ENCODE results near the gene ZBP1. TPM values are rescaled to one million over a fixed set of nuclear protein-coding genes. Genes with fewer than 3 reads are reported as not detected.

Gene ZBP1
- total RNA-seq = 10.1 and 10.5 TPM in 2 replicates

- intact Hi-C loops (cut with micrococcal nuclease) = loop anchor here (2.0 to 5.0 kb wide), 3 partner anchors 34 to 687 kb away; partner anchors contain the start of gene RAB22A
These were observed at the start of gene ZBP1 for GRCh38 chr20:57620274-57620990. Gene ZBP1, minus strand, starts transcription at chr20:57620426. Its CDS starts 131 bp downstream, at chr20:57620295.

GRCh38 chr20:57669632-57670031, 49.4 kb upstream of the ZBP1 start:
- intact Hi-C loops (cut with micrococcal nuclease) = no loop called here

- intact Hi-C loops (cut with micrococcal nuclease) = no loop called here
These were observed 47.9 kb upstream of the ZBP1 start for GRCh38 chr20:57667924-57668782.

- intact Hi-C loops (cut with micrococcal nuclease) = no loop called here
These were observed 47.2 kb upstream of the ZBP1 start for GRCh38 chr20:57667388-57667787.

GRCh38 chr20:57666834-57667157, 46.6 kb upstream of the ZBP1 start:
- intact Hi-C loops (cut with micrococcal nuclease) = no loop called here

- intact Hi-C loops (cut with micrococcal nuclease) = no loop called here
These were observed 46.0 kb upstream of the ZBP1 start for GRCh38 chr20:57666106-57666833.

- intact Hi-C loops (cut with micrococcal nuclease) = no loop called here
These were observed 45.4 kb upstream of the ZBP1 start for GRCh38 chr20:57665589-57665971.

GRCh38 chr20:57664924-57665588, 44.8 kb upstream of the ZBP1 start:
- intact Hi-C loops (cut with micrococcal nuclease) = no loop called here

- intact Hi-C loops (cut with micrococcal nuclease) = no loop called here
These were observed 44.2 kb upstream of the ZBP1 start for GRCh38 chr20:57664476-57664875.

GRCh38 chr20:57663681-57664451, 43.6 kb upstream of the ZBP1 start:
- intact Hi-C loops (cut with micrococcal nuclease) = no loop called here

- intact Hi-C loops (cut with micrococcal nuclease) = no loop called here
These were observed 43.0 kb upstream of the ZBP1 start for GRCh38 chr20:57663241-57663640.

GRCh38 chr20:57662456-57663240, 42.4 kb upstream of the ZBP1 start:
- intact Hi-C loops (cut with micrococcal nuclease) = no loop called here

- intact Hi-C loops (cut with micrococcal nuclease) = no loop called here
These were observed 41.7 kb upstream of the ZBP1 start for GRCh38 chr20:57661746-57662455.

GRCh38 chr20:57660922-57661745, 40.9 kb upstream of the ZBP1 start:
- intact Hi-C loops (cut with micrococcal nuclease) = no loop called here

GRCh38 chr20:57660181-57660921, 40.1 kb upstream of the ZBP1 start:
- intact Hi-C loops (cut with micrococcal nuclease) = no loop called here

- intact Hi-C loops (cut with micrococcal nuclease) = no loop called here
These were observed 39.4 kb upstream of the ZBP1 start for GRCh38 chr20:57659517-57660180.

Measured in T-helper 2 cell treated with Interferon-gamma antibody and Interleukin-4, amounts not matched to agents 100 ng/mL and 5 ng/mL, for 36 hours (primary cell).